Smooth muscle cell (in vitro differentiated cells): ENCODE measurements around the gene PIMREG. TPM values are rescaled to one million over a fixed set of nuclear protein-coding genes. Genes with fewer than 3 reads are reported as not detected.
A peak's percentile ranks its signal among the peaks of the same experiment; 100 is the strongest.

ENCODE experiments used
- DNase-seq: peaks from one replicate; lab custom pipeline; 2025; ENCODE audit not compliant: unreplicated experiment; lab: John Stamatoyannopoulos, UW
- H2AFZ ChIP-seq: fragments of 200-600 bp; sonication (generic); 2 replicates; pipeline ENCODE4 v1.6.0; 2016; ENCODE audit warnings: antibody characterized with exemption, low read depth, mild to moderate bottlenecking
- H3F3A ChIP-seq: fragments of 200-600 bp; sonication (generic); 2 replicates; pipeline ENCODE4 v1.6.0; 2017; ENCODE audit warnings: antibody characterized with exemption, low read depth
- H3K27ac ChIP-seq: fragments of 200-600 bp; sonication (generic); 2 replicates; pipeline ENCODE4 v1.5.1; 2016; ENCODE audit warnings: low read depth, mild to moderate bottlenecking
- H3K27me3 ChIP-seq: fragments of 200-600 bp; sonication (generic); 2 replicates; pipeline ENCODE4 v1.6.1; 2016; ENCODE audit warnings: low read depth, mild to moderate bottlenecking
- H3K36me3 ChIP-seq: fragments of 200-600 bp; sonication (generic); 2 replicates; pipeline ENCODE4 v1.5.1; 2016; ENCODE audit warnings: low read depth
- H3K4me1 ChIP-seq: fragments of 200-600 bp; sonication (generic); 2 replicates; pipeline ENCODE4 v1.5.1; 2016; ENCODE audit warnings: low read depth
- H3K4me2 ChIP-seq: fragments of 200-600 bp; sonication (generic); 2 replicates; pipeline ENCODE4 v1.6.0; 2016; ENCODE audit warnings: mild to moderate bottlenecking
- H3K4me3 ChIP-seq: fragments of 200-600 bp; sonication (generic); 2 replicates; pipeline ENCODE4 v1.5.1; 2016; ENCODE audit warnings: mild to moderate bottlenecking
- H3K79me2 ChIP-seq: fragments of 200-600 bp; sonication (generic); 2 replicates; pipeline ENCODE4 v1.6.0; 2016; ENCODE audit warnings: low read depth, mild to moderate bottlenecking
- H3K9ac ChIP-seq: fragments of 200-600 bp; sonication (generic); 2 replicates; pipeline ENCODE4 v1.6.0; 2016; ENCODE audit warnings: low read depth
- H3K9me3 ChIP-seq: fragments of 200-600 bp; sonication (generic); replicated peaks from 2 replicates; pipeline ENCODE4 v1.5.1; 2016; ENCODE audit warnings: low read depth
- H4K20me1 ChIP-seq: fragments of 200-600 bp; sonication (generic); 2 replicates; pipeline ENCODE4 v1.6.0; 2016; ENCODE audit warnings: low read depth
- WGBS: methylation state at CpG from one replicate; pipeline ENCODE4 v1.1.7; 2016; ENCODE audit warnings: low lambda C conversion rate; 5-methylcytosine and 5-hydroxymethylcytosine counted together
- polyA plus RNA-seq: library from polyadenylated mRNA; unstranded; fragments of >200 nt; fragmentation: Nextera tagmentation; extraction: Ambion mirVana; gene quantifications from 2 replicates; pipeline ENCODE4 v1.2.1, GENCODE V29; 2016
- total RNA-seq: library from RNA; depleted of rRNA; stranded (reverse); fragments of >200 nt; gene quantifications from 2 replicates; pipeline ENCODE4 v1.2.3, GENCODE V29; 2014
- TF ChIP-seq, protein P1 (sequence below): fragments of 200-600 bp; sonication (generic); IDR thresholded peaks from 2 replicates; pipeline ENCODE4 v1.5.1; 2017; ENCODE audit warnings: borderline replicate concordance, mild to moderate bottlenecking, antibody characterized with exemption; ENCODE audit not compliant: insufficient read depth, poor library complexity, severe bottlenecking

The PIMREG gene, protein sequence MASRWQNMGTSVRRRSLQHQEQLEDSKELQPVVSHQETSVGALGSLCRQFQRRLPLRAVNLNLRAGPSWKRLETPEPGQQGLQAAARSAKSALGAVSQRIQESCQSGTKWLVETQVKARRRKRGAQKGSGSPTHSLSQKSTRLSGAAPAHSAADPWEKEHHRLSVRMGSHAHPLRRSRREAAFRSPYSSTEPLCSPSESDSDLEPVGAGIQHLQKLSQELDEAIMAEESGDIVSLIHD
- 2.2 and 3.5 TPM in 2 replicates for total RNA-seq
- 10.3 and 11.7 TPM in 2 replicates for polyA plus RNA-seq

DNA sequence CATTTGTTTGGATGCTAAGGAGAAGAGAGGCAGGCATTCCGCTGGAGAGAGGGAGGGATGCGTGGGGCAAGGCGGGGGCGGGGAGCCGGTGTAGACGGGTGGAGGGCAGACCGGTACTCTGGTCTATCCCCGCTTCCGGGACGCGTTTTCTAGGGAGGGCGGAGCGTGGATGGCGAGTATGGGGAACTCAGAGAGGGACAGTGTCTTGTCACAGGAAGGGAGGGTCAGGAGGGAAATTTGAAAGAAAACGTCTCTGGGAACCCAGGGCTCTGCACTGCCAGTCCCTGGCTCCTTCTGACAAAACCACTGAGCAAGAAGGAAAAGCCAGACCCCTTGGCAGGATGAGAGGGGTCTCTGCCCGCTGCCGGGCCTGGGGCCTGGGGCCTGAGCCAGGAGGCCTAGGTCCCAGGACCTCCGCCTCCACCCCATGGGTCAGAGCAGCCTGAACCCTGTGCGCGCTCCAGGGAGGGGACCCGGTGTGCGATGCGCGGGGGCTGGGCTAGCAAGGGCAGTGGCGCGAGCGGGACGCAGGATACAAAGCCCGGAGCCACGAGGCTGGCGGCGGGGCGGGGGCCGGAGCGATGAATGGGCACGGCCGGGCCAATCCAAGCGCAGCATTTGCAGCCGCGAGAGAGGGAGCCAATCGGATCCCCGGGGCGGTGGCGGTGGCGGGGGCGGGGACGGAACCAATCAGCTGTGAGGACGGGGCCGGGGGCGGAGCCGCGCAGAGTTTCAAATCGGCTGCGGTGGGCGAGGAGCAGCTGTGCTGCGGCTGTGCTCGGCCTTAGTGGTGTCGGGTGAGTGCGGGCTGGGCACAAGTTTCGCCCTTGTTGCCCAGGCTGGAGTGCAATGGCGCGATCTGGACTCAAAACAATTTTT is at the start of gene PIMREG:
Gene PIMREG, plus strand, starts transcription at position 764 of the 879 bp plus-strand sequence. CDS start 656 bp downstream, outside the sequence.
- peak; percentile 95 for DNase-seq
- peak within 1 kb of the TSS; percentile 74 for H3K27ac ChIP-seq
- H3K4me2 ChIP-seq: peak within 1 kb of the TSS; percentile 99
- H3K36me3 ChIP-seq: no peaks in the 10 kb centered on the region
- peak within 1 kb of the TSS; percentile 95 for H2AFZ ChIP-seq
- H4K20me1 ChIP-seq: no peaks in the 10 kb centered on the region
- WGBS: under 1% methylated on average over 41 of the region's 62 CpGs
- H3K27me3 ChIP-seq: no peaks in the 10 kb centered on the region
- peaks cover 9% of the 10 kb centered on the region for H3F3A ChIP-seq
- H3K4me1 ChIP-seq: peaks cover 23% of the 10 kb centered on the region
- peak within 1 kb of the TSS; percentile 64 for H3K4me3 ChIP-seq
- no peaks in the 10 kb centered on the region for H3K79me2 ChIP-seq
- TF ChIP-seq, protein P1, sequence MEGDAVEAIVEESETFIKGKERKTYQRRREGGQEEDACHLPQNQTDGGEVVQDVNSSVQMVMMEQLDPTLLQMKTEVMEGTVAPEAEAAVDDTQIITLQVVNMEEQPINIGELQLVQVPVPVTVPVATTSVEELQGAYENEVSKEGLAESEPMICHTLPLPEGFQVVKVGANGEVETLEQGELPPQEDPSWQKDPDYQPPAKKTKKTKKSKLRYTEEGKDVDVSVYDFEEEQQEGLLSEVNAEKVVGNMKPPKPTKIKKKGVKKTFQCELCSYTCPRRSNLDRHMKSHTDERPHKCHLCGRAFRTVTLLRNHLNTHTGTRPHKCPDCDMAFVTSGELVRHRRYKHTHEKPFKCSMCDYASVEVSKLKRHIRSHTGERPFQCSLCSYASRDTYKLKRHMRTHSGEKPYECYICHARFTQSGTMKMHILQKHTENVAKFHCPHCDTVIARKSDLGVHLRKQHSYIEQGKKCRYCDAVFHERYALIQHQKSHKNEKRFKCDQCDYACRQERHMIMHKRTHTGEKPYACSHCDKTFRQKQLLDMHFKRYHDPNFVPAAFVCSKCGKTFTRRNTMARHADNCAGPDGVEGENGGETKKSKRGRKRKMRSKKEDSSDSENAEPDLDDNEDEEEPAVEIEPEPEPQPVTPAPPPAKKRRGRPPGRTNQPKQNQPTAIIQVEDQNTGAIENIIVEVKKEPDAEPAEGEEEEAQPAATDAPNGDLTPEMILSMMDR: no peak
- peak within 1 kb of the TSS; percentile 29 for H3K9ac ChIP-seq
- no peaks in the 10 kb centered on the region for H3K9me3 ChIP-seq

DNA sequence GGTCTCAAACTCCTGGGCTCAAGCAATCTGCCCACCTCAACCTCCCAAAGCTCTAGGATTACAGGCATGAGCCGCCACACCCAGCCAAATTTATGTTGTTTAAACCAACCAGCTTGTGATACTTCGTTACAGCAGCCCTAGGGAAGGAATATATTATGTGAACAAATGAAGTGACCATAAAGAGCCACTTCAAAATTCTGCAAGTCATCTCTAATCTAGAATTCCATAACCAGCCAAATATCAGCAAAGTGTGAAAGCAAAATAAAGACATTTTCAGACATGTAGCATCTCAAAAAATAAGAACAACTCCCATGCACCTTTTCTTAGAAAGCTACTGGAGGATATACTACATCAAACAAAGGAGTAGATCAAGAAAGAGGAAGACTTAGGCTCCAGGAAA is 45.3 kb upstream of the PIMREG start:
- H4K20me1 ChIP-seq: no peaks in the 10 kb centered on the region
- no peaks in the 10 kb centered on the region for H3K79me2 ChIP-seq
- TF ChIP-seq, protein P1: no peak
- H3K4me1 ChIP-seq: no peaks in the 10 kb centered on the region
- H2AFZ ChIP-seq: no peak overlapping the region
- no peak overlapping the region for H3K9ac ChIP-seq
- no peaks in the 10 kb centered on the region for H3K9me3 ChIP-seq
- H3K27ac ChIP-seq: no peak overlapping the region
- H3K4me2 ChIP-seq: no peak overlapping the region
- H3K27me3 ChIP-seq: peaks cover 7% of the 10 kb centered on the region
- WGBS: 52% methylated on average over 2 of the region's 2 CpGs
- no peaks in the 10 kb centered on the region for H3F3A ChIP-seq
- H3K36me3 ChIP-seq: no peaks in the 10 kb centered on the region
- H3K4me3 ChIP-seq: no peak overlapping the region
- no peak for DNase-seq

DNA sequence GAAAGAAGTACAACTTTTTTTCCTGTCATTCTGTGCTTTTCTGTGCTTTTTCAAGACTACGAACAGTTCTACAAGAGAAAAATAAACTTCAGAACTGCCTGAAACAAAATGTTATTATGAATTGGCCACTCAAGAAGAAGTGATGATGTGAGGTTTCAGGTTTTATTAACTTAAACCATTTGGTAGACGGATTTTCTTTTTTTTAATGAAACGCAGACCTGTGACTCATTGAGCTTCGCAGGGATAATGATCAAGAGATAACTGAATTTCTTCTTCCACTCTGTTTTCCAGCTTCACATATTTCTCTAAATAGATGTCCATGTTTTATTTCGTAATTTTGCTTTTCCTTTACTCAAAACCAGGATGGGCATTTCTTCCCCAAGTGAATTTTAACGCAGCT is 42.0 kb upstream of the PIMREG start:
- no peak for DNase-seq
- no peaks in the 10 kb centered on the region for H3K27me3 ChIP-seq
- WGBS: 69% methylated on average over 6 of the region's 6 CpGs
- no peak overlapping the region for H3K4me2 ChIP-seq
- no peak overlapping the region for H2AFZ ChIP-seq
- no peaks in the 10 kb centered on the region for H3K79me2 ChIP-seq
- no peaks in the 10 kb centered on the region for H3K9me3 ChIP-seq
- no peaks in the 10 kb centered on the region for H3F3A ChIP-seq
- no peaks in the 10 kb centered on the region for H4K20me1 ChIP-seq
- no peak overlapping the region for H3K4me3 ChIP-seq
- no peaks in the 10 kb centered on the region for H3K36me3 ChIP-seq
- H3K4me1 ChIP-seq: no peaks in the 10 kb centered on the region
- no peak overlapping the region for H3K9ac ChIP-seq
- no peak overlapping the region for H3K27ac ChIP-seq
- TF ChIP-seq, protein P1: no peak
